GM20000 (cell line): Measurements from ENCODE around the gene KDM8.

Experiments
- DNase-seq: peaks from one replicate; pipeline ENCODE4 v3.0.0; 2012; ENCODE audit warnings: low spot score
- CTCF ChIP-seq: IDR thresholded peaks from 2 replicates; pipeline ENCODE4 v1.5.1; 2012; ENCODE audit warnings: mild to moderate bottlenecking, control low read depth; ENCODE audit errors: extremely low read depth, missing control alignments

KDM8 gene

GRCh38 chr16:27218756-27219155, 15.4 kb downstream of the KDM8 start:
- DNase-seq: no peak

DNA sequence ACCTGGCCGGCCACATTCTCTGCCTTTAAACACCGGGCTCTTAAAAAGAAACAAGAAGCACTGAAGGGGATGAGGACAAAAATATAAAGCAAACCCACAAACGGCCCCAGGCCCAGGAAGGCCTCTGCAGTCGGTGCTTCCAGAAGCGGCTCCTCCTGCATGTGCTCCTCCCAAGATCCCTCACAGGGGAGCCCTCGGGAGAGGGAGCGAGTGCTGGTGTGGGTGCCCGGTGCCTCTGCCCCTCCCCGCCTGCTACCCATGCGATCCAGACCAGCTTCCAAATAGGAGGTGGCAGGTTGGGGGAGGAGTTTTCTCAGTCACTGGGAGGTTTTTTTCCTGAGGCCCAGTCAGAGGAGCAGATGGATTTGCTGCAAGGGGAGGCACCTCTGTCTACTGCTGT, 15.8 kb downstream of the KDM8 start:
- DNase-seq: no peak
- TF ChIP-seq CTCF: no peak

More at GRCh38 chr16:27218756-27219155, 15.4 kb downstream of the KDM8 start:
- TF ChIP-seq CTCF: no peak

- DNase-seq: no peak
- no peak for TF ChIP-seq CTCF
Observed at GRCh38 chr16:27220120-27220519, 16.8 kb downstream of the KDM8 start.

GRCh38 chr16:27220527-27220926, 17.2 kb downstream of the KDM8 start:
- no peak for TF ChIP-seq CTCF
- DNase-seq: no peak

- TF ChIP-seq CTCF: no peak
Observed at GRCh38 chr16:27220991-27221390, 17.7 kb downstream of the KDM8 start.

GRCh38 chr16:27221576-27222248, 18.4 kb downstream of the KDM8 start:
- no peak for DNase-seq
- no peak for TF ChIP-seq CTCF

More at GRCh38 chr16:27220991-27221390, 17.7 kb downstream of the KDM8 start:
- no peak for DNase-seq

- no peak for TF ChIP-seq CTCF
- DNase-seq: no peak
Observed at GRCh38 chr16:27222249-27223225, 19.2 kb downstream of the KDM8 start.
